T-cell (primary cell): Measurements from ENCODE around the gene ZCCHC18. TPM values are rescaled to one million over a fixed set of nuclear protein-coding genes. Genes with fewer than 3 reads are reported as not detected.
A peak's percentile ranks its signal among the peaks of the same experiment; 100 is the strongest.
"Not testable (repeated sequence)": the region's sequence is repeated elsewhere in the genome, so short reads cannot be mapped to it uniquely, and the experiment has no call there.

Experiments used
- ATAC-seq, 4 experiments: fragments of 200-7000 bp in 3 of 4; fragments of 150-1000 bp in 1 of 4; cut with Tn5 transposase; replicated peaks in 1 of 4; 1 replicate in 3 of 4; 2 replicates in 1 of 4; pipeline ENCODE4 v1.10.0; 2021; ENCODE audit warnings: moderate library complexity in 3 of 4, mild to moderate bottlenecking in 2 of 4, moderate number of reproducible peaks in 1 of 4
- CTCF ChIA-PET, 2 donors: fragments of 300-600 bp; sonication (Branson Sonifier 250); formaldehyde crosslinking; loops; one replicate each; lab custom pipeline; 2022; ENCODE audit warnings: antibody characterized with exemption in 2 of 2; lab: Charles Lee
- POLR2A ChIA-PET, 2 donors: fragments of 300-600 bp; sonication (Branson Sonifier 250); formaldehyde crosslinking; loops; one replicate each; lab custom pipeline; 2022; ENCODE audit warnings: antibody characterized with exemption in 2 of 2; lab: Charles Lee
- DNase-seq, 35 experiments: peaks; one replicate each; pipeline versions ENCODE4 v3.0.0 to v3.0.0-alpha.2; 2013 to 2023
- H3K27ac ChIP-seq: one replicate; pipeline ENCODE4 v1.5.1; 2013; ENCODE audit warnings: low read length
- H3K27me3 ChIP-seq, 2 experiments: replicated peaks in 1 of 2; 1 replicate in 1 of 2; 2 replicates in 1 of 2; pipeline versions ENCODE4 v1.6.1 to v1.7.0; 2013; ENCODE audit warnings: low read length in 1 of 2, mixed read lengths in 1 of 2; ENCODE audit not compliant: control insufficient read depth in 2 of 2, insufficient read depth in 2 of 2; ENCODE audit errors: extremely low read depth in 1 of 2
- H3K36me3 ChIP-seq, 2 donors: 1 replicate in 1 of 2; 2 replicates in 1 of 2; pipeline versions ENCODE4 v1.6.1 to v1.7.0; 2013; ENCODE audit warnings: low read length in 1 of 2; ENCODE audit not compliant: control insufficient read depth in 2 of 2, insufficient read depth in 1 of 2; ENCODE audit errors: extremely low read depth in 1 of 2
- H3K4me1 ChIP-seq, 2 experiments: 1 replicate in 1 of 2; 2 replicates in 1 of 2; pipeline versions ENCODE4 v1.6.1 to v1.7.0; 2013; ENCODE audit warnings: low read length in 2 of 2, mixed read lengths in 1 of 2; ENCODE audit not compliant: insufficient read depth in 2 of 2, control insufficient read depth in 1 of 2; ENCODE audit errors: extremely low read depth in 1 of 2
- H3K4me3 ChIP-seq, 2 donors: 1 replicate in 1 of 2; 2 replicates in 1 of 2; pipeline versions ENCODE4 v1.5.1 to v1.7.0; 2013; ENCODE audit warnings: mild to moderate bottlenecking in 2 of 2, low read length in 1 of 2, moderate library complexity in 1 of 2; ENCODE audit not compliant: control insufficient read depth in 1 of 2; ENCODE audit errors: extremely low read depth in 1 of 2
- H3K9me3 ChIP-seq: 2 replicates; pipeline ENCODE4 v1.7.0; 2013
- H3K27ac Mint-ChIP-seq, 2 donors: one replicate each; pipeline ENCODE4 v1.8.0; 2020 to 2021; ENCODE audit warnings: mild to moderate bottlenecking in 2 of 2, mixed read lengths in 2 of 2
- H3K27me3 Mint-ChIP-seq, 2 donors: one replicate each; pipeline ENCODE4 v1.8.0; 2021 to 2022; ENCODE audit warnings: mixed read lengths in 2 of 2
- H3K36me3 Mint-ChIP-seq: one replicate; pipeline ENCODE4 v1.8.0; 2021; ENCODE audit warnings: mixed read lengths
- H3K4me1 Mint-ChIP-seq, 3 donors: one replicate each; pipeline ENCODE4 v1.8.0; 2020 to 2022; ENCODE audit warnings: mixed read lengths in 3 of 3, mild to moderate bottlenecking in 1 of 3
- H3K4me3 Mint-ChIP-seq, 3 donors: one replicate each; pipeline ENCODE4 v1.8.0; 2020 to 2022; ENCODE audit warnings: mild to moderate bottlenecking in 3 of 3, mixed read lengths in 3 of 3, moderate library complexity in 3 of 3
- H3K9me3 Mint-ChIP-seq, 3 donors: one replicate each; pipeline ENCODE4 v1.8.0; 2020 to 2022; ENCODE audit warnings: mixed read lengths in 3 of 3
- WGBS: methylation state at CpG from one replicate; pipeline ENCODE4 v1.1.5; 2013; ENCODE audit warnings: missing lambda C conversion rate; ENCODE audit not compliant: insufficient coverage; 5-methylcytosine and 5-hydroxymethylcytosine counted together
- total RNA-seq, 35 experiments: library from RNA in 6 of 35; stranded (reverse) in 6 of 35; fragments of 120-200 nt in 1 of 35; gene quantifications; one replicate each; pipeline versions ENCODE4 v1.2.1 to v1.2.4 and lab custom pipeline; 2013 to 2026

The ZCCHC18 gene
- total RNA-seq, 5 donors from 2014 or later (not counting 1 experiment from before 2014, with no cell fraction given): 2.7 to 18.4 (median 10.3) TPM

DNA sequence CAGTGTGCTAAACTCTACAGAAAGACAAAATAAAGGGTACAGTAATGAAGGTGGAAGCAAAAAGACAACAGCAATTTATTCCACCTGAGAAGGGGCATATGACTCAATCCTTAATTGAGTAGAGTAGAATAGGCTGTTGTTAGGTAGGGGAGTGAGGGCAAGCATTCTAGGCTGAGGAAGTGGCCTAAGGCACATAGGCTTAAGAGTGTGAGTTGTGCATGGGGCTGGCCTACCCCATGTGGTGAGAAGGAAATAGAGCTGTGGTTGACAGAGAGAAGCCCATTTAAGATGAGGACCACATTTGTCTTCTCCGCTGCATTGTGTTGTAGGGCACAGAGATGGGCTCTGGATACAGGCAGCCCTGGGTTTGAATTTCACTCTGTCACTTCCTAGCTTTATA, 3.4 kb upstream of the ZCCHC18 start:
- H3K9me3 ChIP-seq: no peaks in the 10 kb centered on the region
- peaks cover 8 to 45% (median 29%) of the 10 kb centered on the region in 3 donors for H3K4me1 Mint-ChIP-seq

DNA sequence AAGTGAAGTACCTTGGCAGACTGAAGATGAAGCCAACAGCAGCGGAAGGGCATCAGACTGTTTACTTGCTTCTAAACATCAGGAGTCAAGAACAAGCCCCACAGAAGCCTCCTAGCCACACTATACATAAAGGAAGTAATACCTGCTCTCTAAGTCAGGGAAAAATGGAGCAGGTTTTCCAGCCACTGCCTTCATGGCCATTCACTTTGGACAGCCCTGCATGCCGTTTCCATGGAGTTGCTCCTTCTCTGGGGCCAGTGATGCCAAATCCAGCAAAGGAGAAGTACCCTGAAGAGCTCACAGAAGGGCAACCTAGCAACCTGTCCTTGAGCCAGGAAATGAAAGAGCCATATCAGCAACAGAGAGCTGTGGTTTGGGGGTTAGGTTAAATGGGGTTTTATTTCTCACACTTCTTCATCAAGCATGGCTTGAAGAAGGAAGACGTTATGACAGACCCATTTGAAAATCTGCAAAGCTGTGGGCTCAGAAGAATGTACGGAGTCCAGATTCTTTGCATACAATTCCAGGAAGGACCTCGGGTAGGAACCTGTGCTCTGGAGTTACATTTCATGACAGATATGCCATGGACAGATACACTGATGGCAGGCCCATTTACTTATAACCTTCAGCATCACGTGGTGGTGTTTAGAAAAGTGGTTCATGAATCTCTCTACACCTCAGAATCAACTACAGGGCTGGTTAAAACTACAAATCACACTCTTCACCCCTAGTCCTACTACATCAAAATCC, 1.7 kb upstream of the ZCCHC18 start:
- H3K36me3 ChIP-seq, H3K36me3 Mint-ChIP-seq, H3K27me3 ChIP-seq, H3K9me3 ChIP-seq, H3K9me3 Mint-ChIP-seq: not testable (repeated sequence)
- ATAC-seq (peak; percentile 52 to 71 (median 55)), DNase-seq (peak in 11 of 35 experiments; percentile 10 to 51 (median 27))
- Histone ChIP-seq H3K4me1 (peaks cover 2 to 61% of the 10 kb centered on the region in 2 experiments), H3K4me3 (peak overlapping the region in 1 of 2 donors; percentile 76), H3K27ac (peak overlapping the region; percentile 78)
- peak overlapping the region; percentile 85 to 94 for H3K27ac Mint-ChIP-seq
- ChIA-PET CTCF (interaction anchor here (0.6 to 4.4 kb wide), 5 partner anchors 11 to 46 kb away, joined by 3 to 27 read pairs (median 3); partner anchors contain the start of gene SLC25A53 (in 1 of the 2)), POLR2A (interaction anchor here in 1 of 2 donors (0.7 kb wide), 2 partner anchors 356 to 1511 kb away, joined by 3 read pairs; partner anchors contain the start of gene ARMCX5)
- H3K4me3 Mint-ChIP-seq: peak overlapping the region; percentile 81 to 88 (median 86)
- WGBS: no CpG with 5 or more reads among the region's 6 CpGs
- peaks cover 0 to 25% of the 10 kb centered on the region in 2 donors for H3K27me3 Mint-ChIP-seq
- H3K4me1 Mint-ChIP-seq: peaks cover 8 to 52% (median 31%) of the 10 kb centered on the region in 3 donors

More for the DNA sequence above, 3.4 kb upstream of the ZCCHC18 start:
- no peaks in the 10 kb centered on the region for H3K9me3 Mint-ChIP-seq
- Histone ChIP-seq H3K27ac (peak overlapping the region; percentile 53), H3K36me3 (peaks cover 0 to 2% of the 10 kb centered on the region in 2 donors), H3K27me3 (no peaks in the 10 kb centered on the region), H3K4me1 (peaks cover 2 to 59% of the 10 kb centered on the region in 2 experiments), H3K4me3 (no peak overlapping the region)
- ChIA-PET CTCF (interaction anchor here in 1 of 2 donors (1.5 kb wide), 1 partner anchor 9 kb away, joined by 7 read pairs; no protein-coding TSS in a partner anchor), POLR2A (interaction anchor here in 1 of 2 donors (0.6 kb wide), 1 partner anchor 9 kb away, joined by 3 read pairs; no protein-coding TSS in a partner anchor)
- DNase-seq: peak in 1 of 35 experiments; percentile 15
- no peak for ATAC-seq
- H3K36me3 Mint-ChIP-seq: no peaks in the 10 kb centered on the region
- peak overlapping the region in 1 of 3 donors; percentile 21 for H3K4me3 Mint-ChIP-seq
- no peak overlapping the region for H3K27ac Mint-ChIP-seq
- peaks cover 0 to 18% of the 10 kb centered on the region in 2 donors for H3K27me3 Mint-ChIP-seq
- no CpG with 5 or more reads among the region's 1 CpG for WGBS

DNA sequence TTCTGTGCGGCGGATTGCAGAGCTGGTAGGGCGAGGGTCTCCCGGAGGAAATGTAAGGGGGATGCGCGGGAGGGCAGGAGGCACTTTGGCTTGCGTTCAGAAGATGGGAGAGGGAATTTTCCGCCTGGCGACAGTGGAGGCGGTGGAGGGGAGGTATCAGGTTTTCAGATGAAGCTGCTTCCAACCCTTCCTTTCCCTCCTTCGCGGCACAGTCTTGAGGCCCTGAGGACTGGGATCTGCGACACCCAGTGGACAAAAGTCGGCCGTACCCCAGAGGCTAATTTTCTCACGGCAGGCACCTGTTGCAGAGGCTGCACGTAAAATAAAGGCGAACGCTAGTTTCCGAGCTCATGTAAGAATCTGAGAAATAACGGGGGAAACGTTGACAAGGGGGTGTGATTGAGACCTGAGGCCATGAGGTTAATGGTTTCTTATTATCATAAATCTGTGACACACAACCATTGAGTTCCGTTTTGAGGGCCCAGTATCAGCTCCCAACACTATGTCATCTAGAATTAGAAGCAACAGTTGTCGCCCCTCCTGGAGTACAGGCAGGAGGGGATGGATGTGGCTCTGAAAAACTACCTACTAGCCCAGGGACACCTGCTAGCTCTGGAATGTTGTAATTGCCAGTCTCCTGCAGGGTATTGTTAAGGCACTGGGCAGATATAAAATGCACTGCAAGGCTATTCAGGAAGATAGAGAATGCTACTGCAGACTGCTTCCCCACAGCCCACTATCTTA, 1.1 kb downstream of the ZCCHC18 start:
- peak overlapping the region; percentile 71 to 76 for H3K27ac Mint-ChIP-seq
- Histone ChIP-seq H3K36me3 (no peaks in the 10 kb centered on the region), H3K27me3 (no peaks in the 10 kb centered on the region), H3K27ac (no peak overlapping the region), H3K4me1 (peaks cover 2 to 46% of the 10 kb centered on the region in 2 experiments), H3K4me3 (peak overlapping the region; percentile 62 to 76), H3K9me3 (no peaks in the 10 kb centered on the region)
- DNase-seq (peak in 32 of 35 experiments; percentile 10 to 72 (median 43)), ATAC-seq (peak; percentile 54 to 62 (median 57))
- 0% methylated on average over 3 of the region's 24 CpGs for WGBS
- ChIA-PET CTCF (interaction anchor here (0.6 to 4.4 kb wide), 8 partner anchors 13 to 82 kb away, joined by 3 to 27 read pairs (median 4); partner anchors contain the start of gene SLC25A53 (in 1 of the 2)), POLR2A (no interaction called here)
- peaks cover 0 to 32% of the 10 kb centered on the region in 2 donors for H3K27me3 Mint-ChIP-seq
- peaks cover 8 to 50% (median 29%) of the 10 kb centered on the region in 3 donors for H3K4me1 Mint-ChIP-seq
- H3K4me3 Mint-ChIP-seq: peak overlapping the region; percentile 81 to 88 (median 86)
- no peaks in the 10 kb centered on the region for H3K9me3 Mint-ChIP-seq
- H3K36me3 Mint-ChIP-seq: no peaks in the 10 kb centered on the region

DNA sequence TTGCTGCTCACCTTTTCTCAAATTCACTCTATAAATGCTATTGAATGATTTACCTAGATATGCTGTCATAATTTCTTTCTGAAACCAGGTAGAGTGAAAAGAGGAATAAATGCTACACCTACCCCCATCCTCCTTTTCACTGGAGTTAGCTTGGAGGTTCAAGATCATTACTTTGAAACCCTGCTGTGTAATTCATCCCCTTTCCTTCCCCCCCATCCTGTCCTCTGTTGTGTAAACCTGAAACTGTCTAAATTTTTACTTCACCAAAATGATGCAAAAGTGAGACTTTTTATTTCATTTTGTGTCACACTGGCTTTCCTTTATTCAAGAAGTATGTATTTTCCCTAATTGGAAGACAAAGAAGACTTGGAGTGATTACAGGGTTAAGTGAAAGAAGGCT, 5.4 kb downstream of the ZCCHC18 start:
- Histone ChIP-seq H3K4me3 (no peak overlapping the region), H3K36me3 (no peaks in the 10 kb centered on the region), H3K27ac (no peak overlapping the region), H3K27me3 (no peaks in the 10 kb centered on the region), H3K4me1 (peaks cover 5 to 14% of the 10 kb centered on the region in 2 experiments), H3K9me3 (no peaks in the 10 kb centered on the region)
- H3K27me3 Mint-ChIP-seq: peaks cover 0 to 30% of the 10 kb centered on the region in 2 donors
- H3K27ac Mint-ChIP-seq: peak overlapping the region in 1 of 2 donors; percentile 65
- ATAC-seq: no peak
- no peak overlapping the region for H3K4me3 Mint-ChIP-seq
- CTCF ChIA-PET: no interaction called here
- no peaks in the 10 kb centered on the region for H3K9me3 Mint-ChIP-seq
- no peak for DNase-seq
- H3K36me3 Mint-ChIP-seq: no peaks in the 10 kb centered on the region
- POLR2A ChIA-PET: no interaction called here
- peaks cover 2 to 29% (median 13%) of the 10 kb centered on the region in 3 donors for H3K4me1 Mint-ChIP-seq

DNA sequence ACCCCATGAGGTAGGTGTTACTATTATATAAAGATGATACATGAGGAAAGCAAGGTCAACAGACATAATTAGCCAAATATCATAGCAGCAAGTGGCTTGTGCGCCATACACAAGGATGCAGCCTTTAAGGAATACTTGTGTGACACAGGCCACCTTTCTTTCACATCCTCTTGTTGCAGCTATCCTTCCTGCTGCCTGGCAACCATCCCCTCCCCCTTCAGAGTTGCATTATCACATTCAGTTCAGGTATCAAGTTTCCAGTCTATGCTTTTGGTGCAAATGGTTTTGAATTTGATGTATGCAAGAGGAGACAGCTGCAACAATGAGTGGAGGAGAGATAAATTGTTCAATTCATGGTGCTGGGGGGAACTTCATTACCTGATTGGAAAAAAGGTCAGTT, 6.4 kb downstream of the ZCCHC18 start:
- ATAC-seq (no peak), DNase-seq (no peak)
- 80% methylated on average over 1 of the region's 1 CpG for WGBS
- no peaks in the 10 kb centered on the region for H3K9me3 ChIP-seq
- Mint-ChIP-seq H3K27me3 (peaks cover 0 to 30% of the 10 kb centered on the region in 2 donors), H3K4me3 (no peak overlapping the region), H3K9me3 (no peaks in the 10 kb centered on the region), H3K4me1 (peaks cover 12 to 34% (median 16%) of the 10 kb centered on the region in 3 donors), H3K36me3 (no peaks in the 10 kb centered on the region), H3K27ac (no peak overlapping the region)
- H3K27me3 ChIP-seq: no peaks in the 10 kb centered on the region
- H3K36me3 ChIP-seq: no peaks in the 10 kb centered on the region
- peaks cover 12 to 14% of the 10 kb centered on the region in 2 experiments for H3K4me1 ChIP-seq
- H3K27ac ChIP-seq: no peak overlapping the region
- CTCF ChIA-PET: no interaction called here
- POLR2A ChIA-PET: no interaction called here
- no peak overlapping the region for H3K4me3 ChIP-seq

DNA sequence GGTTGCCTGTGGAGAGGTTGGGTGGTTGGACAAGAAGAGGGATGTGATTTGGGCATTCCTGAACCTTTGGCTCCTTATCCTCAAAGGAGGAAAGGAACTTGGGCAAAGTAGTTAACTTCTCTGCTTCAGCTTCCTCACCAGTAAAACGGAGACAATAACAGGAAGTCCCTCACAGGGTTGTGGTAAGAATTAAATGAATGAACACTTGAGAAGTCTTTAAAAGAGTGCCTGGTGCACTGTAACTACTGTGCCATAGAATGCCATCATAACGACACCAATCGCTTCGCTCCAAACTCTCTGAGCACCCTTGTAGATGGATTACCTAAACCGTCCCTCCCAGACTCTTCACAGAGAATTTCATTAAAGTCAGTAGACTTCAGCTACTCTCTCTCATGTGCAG, 10.5 kb downstream of the ZCCHC18 start:
- Mint-ChIP-seq H3K4me3 (peak overlapping the region in 1 of 3 donors; percentile 53), H3K4me1 (peaks cover 14 to 37% (median 16%) of the 10 kb centered on the region in 3 donors)
- no peak overlapping the region for H3K27ac ChIP-seq

More for the DNA sequence above, 10.5 kb downstream of the ZCCHC18 start:
- H3K27me3 Mint-ChIP-seq: peaks cover 0 to 13% of the 10 kb centered on the region in 2 donors
- no peaks in the 10 kb centered on the region for H3K36me3 Mint-ChIP-seq
- no peaks in the 10 kb centered on the region for H3K9me3 Mint-ChIP-seq
- peak; percentile 75 to 97 (median 93) for ATAC-seq
- Histone ChIP-seq H3K36me3 (peaks cover 0 to 2% of the 10 kb centered on the region in 2 donors), H3K9me3 (no peaks in the 10 kb centered on the region), H3K4me3 (no peak overlapping the region), H3K27me3 (no peaks in the 10 kb centered on the region), H3K4me1 (peaks cover 10 to 12% of the 10 kb centered on the region in 2 experiments)
- 5% methylated on average over 4 of the region's 5 CpGs for WGBS
- ChIA-PET CTCF (interaction anchor here (0.7 kb wide), 3 partner anchors 13 to 659 kb away, joined by 3 to 4 read pairs (median 3); no protein-coding TSS in a partner anchor), POLR2A (no interaction called here)
- DNase-seq: peak in 3 of 35 experiments; percentile 15 to 36 (median 29)
- peak overlapping the region; percentile 84 to 87 for H3K27ac Mint-ChIP-seq
